HCT116 (cell line): Measurements from ENCODE around the gene UGT2B15. TPM values are rescaled to one million over a fixed set of nuclear protein-coding genes. Genes with fewer than 3 reads are reported as not detected.
A peak's percentile ranks its signal among the peaks of the same experiment; 100 is the strongest.
"Not testable (repeated sequence)": the region's sequence is repeated elsewhere in the genome, so short reads cannot be mapped to it uniquely, and the experiment has no call there.

Source experiments
- ATAC-seq: fragments of 200-7000 bp; cut with Tn5 transposase; 2 replicates; pipeline ENCODE4 v1.9.1; 2020; ENCODE audit warnings: mild to moderate bottlenecking, moderate library complexity
- BruUV-seq: library from RNA; stranded (reverse); fragments of 400-500 nt; replicated peaks from 2 replicates; lab custom pipeline; 2021; lab: Mats Ljungman, UMichigan
- CTCF ChIA-PET: fragments of 300-600 bp; sonication (Branson Sonifier 250); formaldehyde crosslinking; loops from one replicate; lab custom pipeline; 2021; ENCODE audit warnings: antibody characterized with exemption; lab: Charles Lee
- POLR2A ChIA-PET: fragments of 300-600, 350-600 bp; sonication (Branson Sonifier 250); formaldehyde crosslinking; loops from one replicate; lab custom pipeline; 2021; ENCODE audit warnings: antibody characterized with exemption; lab: Charles Lee
- RAD21 ChIA-PET, 2 experiments: fragments of 300-600 bp; sonication (Branson Sonifier 250); formaldehyde crosslinking; loops; one replicate each; lab custom pipeline; 2023; ENCODE audit warnings: low total read pairs in 2 of 2; ENCODE audit not compliant: uncharacterized antibody in 2 of 2, unreplicated experiment in 2 of 2, low non-redundant PET in 1 of 2; lab: Charles Lee
- DNase-seq: peaks from one replicate; pipeline ENCODE4 v3.0.0-alpha.2; 2010; ENCODE audit warnings: low read depth, low spot score
- H2AFZ ChIP-seq: fragments of 200-600 bp; shearing (Covaris generic), sonication (generic); 2 replicates; pipeline ENCODE4 v1.6.1; 2017; ENCODE audit warnings: low read depth, mixed run types, mixed read lengths, antibody characterized with exemption, low read length; ENCODE audit not compliant: poor library complexity, severe bottlenecking
- H3K27ac ChIP-seq: 2 replicates; pipeline ENCODE4 v1.5.1; 2012; ENCODE audit warnings: low read depth, low read length
- H3K27me3 ChIP-seq: fragments of 200-600 bp; sonication (generic); 2 replicates; pipeline ENCODE4 v1.6.1; 2016; ENCODE audit warnings: mixed run types, low read length, mixed read lengths; ENCODE audit not compliant: insufficient read depth
- H3K36me3 ChIP-seq, 2 experiments: fragments of 200-500 bp in 1 of 2; fragments of 200-600 bp in 1 of 2; sonication (Bioruptor generic) in 1 of 2; sonication (generic) in 1 of 2; 2 replicates each; pipeline versions ENCODE4 v1.5.1 to v1.6.1; 2014 to 2016; ENCODE audit warnings: low read length in 2 of 2, inconsistent platforms in 1 of 2, mixed read lengths in 1 of 2, mixed run types in 1 of 2; ENCODE audit not compliant: insufficient read depth in 2 of 2, control insufficient read depth in 1 of 2
- H3K4me1 ChIP-seq, 2 experiments: fragments of 200-600 bp in 1 of 2; sonication (generic) in 1 of 2; 2 replicates each; pipeline versions ENCODE4 v1.5.1 to v1.6.1; 2012 to 2017; ENCODE audit warnings: low read length in 2 of 2, inconsistent platforms in 1 of 2, mild to moderate bottlenecking in 1 of 2, mixed read lengths in 1 of 2, mixed run types in 1 of 2, moderate library complexity in 1 of 2; ENCODE audit not compliant: insufficient read depth in 2 of 2, control insufficient read depth in 1 of 2
- H3K4me2 ChIP-seq: fragments of 200-600 bp; sonication (generic); 2 replicates; pipeline ENCODE4 v1.6.1; 2017; ENCODE audit warnings: mixed run types, low read length, mixed read lengths
- H3K4me3 ChIP-seq, 2 experiments: fragments of 200-600 bp in 1 of 2; sonication (generic) in 1 of 2; replicated peaks in 1 of 2; 2 replicates each; pipeline ENCODE4 v1.5.1; 2011 to 2016; ENCODE audit warnings: low read length in 2 of 2, control low read depth in 1 of 2, low read depth in 1 of 2, mild to moderate bottlenecking in 1 of 2, mixed read lengths in 1 of 2, mixed run types in 1 of 2
- H3K79me2 ChIP-seq: fragments of 200-600 bp; sonication (generic); 2 replicates; pipeline ENCODE4 v1.6.1; 2017; ENCODE audit warnings: mild to moderate bottlenecking, mixed run types, low read length, moderate library complexity, mixed read lengths; ENCODE audit not compliant: insufficient read depth
- H3K9ac ChIP-seq: fragments of 200-600 bp; sonication (generic); 2 replicates; pipeline ENCODE4 v1.6.1; 2016; ENCODE audit warnings: low read length, mixed read lengths
- H3K9me2 ChIP-seq: fragments of 200-600 bp; sonication (generic), shearing (Covaris generic); 2 replicates; pipeline ENCODE4 v1.6.1; 2017; ENCODE audit warnings: mixed run types, mild to moderate bottlenecking, moderate library complexity; ENCODE audit not compliant: insufficient read depth
- H3K9me3 ChIP-seq, 2 experiments: fragments of 200-500 bp in 1 of 2; fragments of 200-600 bp in 1 of 2; sonication (Bioruptor generic) in 1 of 2; sonication (generic) in 1 of 2; 2 replicates each; pipeline ENCODE4 v1.6.1; 2014 to 2017; ENCODE audit warnings: low read length in 2 of 2, mixed read lengths in 2 of 2, inconsistent platforms in 1 of 2, low read depth in 1 of 2, mild to moderate bottlenecking in 1 of 2, mixed run types in 1 of 2, moderate library complexity in 1 of 2; ENCODE audit not compliant: control insufficient read depth in 1 of 2, insufficient read depth in 1 of 2
- H4K20me1 ChIP-seq: fragments of 200-600 bp; sonication (generic), shearing (Covaris generic); 2 replicates; pipeline ENCODE4 v1.6.1; 2017; ENCODE audit warnings: mixed run types, mild to moderate bottlenecking, moderate library complexity; ENCODE audit not compliant: insufficient read depth
- CEBPB ChIP-seq: IDR thresholded peaks from 2 replicates; pipeline ENCODE4 v1.6.1; 2012; ENCODE audit warnings: low read depth
- CTCF ChIP-seq, 3 experiments: fragments of 200-600 bp in 1 of 3; sonication (generic) in 1 of 3; IDR thresholded peaks in 2 of 3; conservative IDR thresholded peaks in 1 of 3; 2 replicates each; pipeline ENCODE4 v1.5.1; 2012 to 2017; ENCODE audit warnings: low read depth in 2 of 3, low read length in 2 of 3, antibody characterized with exemption in 1 of 3, borderline replicate concordance in 1 of 3, control low read depth in 1 of 3, mild to moderate bottlenecking in 1 of 3, mixed read lengths in 1 of 3, mixed run types in 1 of 3, moderate library complexity in 1 of 3; ENCODE audit not compliant: insufficient read depth in 1 of 3
- POLR2A ChIP-seq: IDR thresholded peaks from 2 replicates; pipeline ENCODE4 v1.7.0; 2011; ENCODE audit warnings: borderline replicate concordance; ENCODE audit not compliant: insufficient read depth, insufficient read length; ENCODE audit errors: extremely low read depth
- SIN3A ChIP-seq: IDR thresholded peaks from 2 replicates; pipeline ENCODE4 v1.6.1; 2012; ENCODE audit warnings: low read depth
- intact Hi-C: fragments of 100-400 bp; cut with micrococcal nuclease; formaldehyde crosslinking; loops from 2 replicates; pipeline ENCODE4 v1.10.0; 2022
- total RNA-seq: library from RNA; stranded (reverse); gene quantifications from one replicate; pipeline ENCODE4 v1.2.1, GENCODE V29; 2021; ENCODE audit not compliant: unreplicated experiment

Gene UGT2B15
- total RNA-seq, 1 experiment from 2014 or later, result 0.17 TPM

DNA sequence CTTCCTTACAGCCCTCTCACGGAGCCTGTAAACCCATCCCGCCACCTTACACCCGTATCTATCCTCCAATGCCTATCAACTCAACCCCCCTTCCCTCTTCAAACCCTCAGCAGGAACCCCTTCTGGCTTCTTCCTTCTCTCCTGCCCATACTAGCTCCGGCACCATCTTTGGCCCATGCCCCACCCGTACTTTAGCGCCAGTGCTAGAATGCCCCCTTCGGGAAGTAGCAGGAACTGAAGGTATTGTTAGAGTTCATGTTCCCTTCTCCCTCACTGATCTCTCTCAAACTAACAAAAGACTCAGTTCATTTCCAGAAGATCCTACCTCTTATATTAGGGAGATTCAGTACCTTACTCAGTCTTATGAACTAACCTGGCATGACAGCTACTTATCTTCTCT lies 2.7 kb upstream of the UGT2B15 start:
- Histone ChIP-seq H3K9me3 (no peaks in the 10 kb centered on the region), H2AFZ (no peak overlapping the region), H4K20me1 (no peaks in the 10 kb centered on the region), H3K9me2 (no peaks in the 10 kb centered on the region), H3K36me3 (no peaks in the 10 kb centered on the region), H3K4me1 (no peaks in the 10 kb centered on the region), H3K27ac (no peak overlapping the region), H3K4me2 (no peak overlapping the region), H3K4me3 (no peak overlapping the region), H3K27me3 (no peaks in the 10 kb centered on the region), H3K79me2 (no peaks in the 10 kb centered on the region), H3K9ac (no peak overlapping the region)
- RAD21 ChIA-PET, result no interaction called here
- CTCF ChIA-PET, result no interaction called here
- no peak for DNase-seq
- TF ChIP-seq CTCF (IDR thresholded peaks at IDR 0.05 in 2 of 3, conservative IDR thresholded peaks at IDR 0.05 in 1 of 3; ENCODE audit: borderline replicate concordance in 1 of 3, insufficient read depth in 1 of 3, low read depth in 2 of 3, low read length in 2 of 3) (peak in 1 of 3 experiments; percentile 21; a peak in 2 of 6 replicates), SIN3A (no peak), CEBPB (no peak), POLR2A (no peak)
- intact Hi-C loops, result no loop called here
- no peak; the same call in 1 of the 2 replicates for ATAC-seq
- BruUV-seq, result no TSS peak
- POLR2A ChIA-PET, result no interaction called here

DNA sequence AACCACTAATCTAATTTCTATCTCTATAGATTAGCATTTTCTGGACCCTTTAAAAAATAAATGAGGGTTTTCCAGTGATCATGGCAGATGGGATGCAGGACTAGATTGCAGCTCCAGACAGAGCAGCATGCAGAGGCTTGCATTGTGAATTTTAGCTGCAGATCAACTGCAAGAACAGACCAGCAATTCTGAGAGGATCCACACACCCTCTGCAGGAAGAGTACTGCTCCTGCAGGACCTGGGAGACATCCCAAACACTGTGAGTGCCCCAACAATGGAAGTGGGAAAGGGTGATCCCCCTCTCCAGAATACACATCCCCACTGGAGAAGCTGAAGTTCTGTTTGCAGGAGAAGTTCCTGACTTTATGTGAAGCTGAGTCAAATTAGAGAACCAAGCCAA lies 765 bp upstream of the UGT2B15 start:
- ATAC-seq, result peak; percentile 63
- H3K4me1 ChIP-seq, BruUV-seq, H4K20me1 ChIP-seq, POLR2A ChIA-PET, H3K9me3 ChIP-seq, H2AFZ ChIP-seq, H3K9me2 ChIP-seq, H3K27ac ChIP-seq, H3K79me2 ChIP-seq, CTCF ChIA-PET, H3K36me3 ChIP-seq, DNase-seq, H3K27me3 ChIP-seq, RAD21 ChIA-PET, intact Hi-C loops, H3K4me3 ChIP-seq, H3K9ac ChIP-seq, H3K4me2 ChIP-seq: not testable (repeated sequence)

DNA sequence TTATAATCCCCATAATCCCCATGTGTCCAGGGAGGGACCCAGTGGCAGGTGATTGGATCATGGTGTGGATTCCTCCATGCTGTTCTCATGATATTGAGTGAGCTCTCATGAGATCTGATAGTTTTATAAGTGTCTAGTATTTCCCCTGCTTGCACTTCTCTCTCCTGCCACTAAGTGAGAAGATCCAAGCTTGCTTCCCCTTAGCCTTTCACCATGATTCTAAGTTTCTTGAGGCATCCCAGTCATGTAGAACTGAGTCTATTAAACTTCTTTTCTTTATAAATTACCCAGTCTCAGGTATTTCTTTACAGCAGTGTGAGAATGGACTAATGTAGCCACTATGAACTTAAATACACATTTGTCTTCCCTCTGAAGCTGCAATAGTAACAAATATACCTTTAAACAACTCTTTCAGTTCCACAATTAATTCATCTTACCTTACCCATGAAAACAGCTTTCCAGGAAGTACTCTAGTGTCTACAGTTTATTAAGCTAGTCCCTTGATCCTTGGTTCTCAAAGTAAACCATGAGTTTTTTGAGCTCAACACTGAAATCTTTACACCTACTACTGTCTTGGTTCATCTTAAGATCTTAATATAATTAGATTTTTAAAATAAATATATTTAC lies 1.8 kb downstream of the UGT2B15 start:
- H3K9ac ChIP-seq, H3K4me1 ChIP-seq, H4K20me1 ChIP-seq, intact Hi-C loops, H3K9me3 ChIP-seq, RAD21 ChIA-PET, ATAC-seq, H3K9me2 ChIP-seq, BruUV-seq, H3K4me2 ChIP-seq, H3K79me2 ChIP-seq, CTCF ChIA-PET, H3K27ac ChIP-seq, POLR2A ChIA-PET, DNase-seq, H3K4me3 ChIP-seq, H3K36me3 ChIP-seq, H2AFZ ChIP-seq, H3K27me3 ChIP-seq: not testable (repeated sequence)

- H3K9ac ChIP-seq, POLR2A ChIA-PET, H3K9me2 ChIP-seq, ATAC-seq, H3K27me3 ChIP-seq, DNase-seq, BruUV-seq, H3K79me2 ChIP-seq, H3K4me2 ChIP-seq, H3K36me3 ChIP-seq, H3K4me3 ChIP-seq, H2AFZ ChIP-seq, RAD21 ChIA-PET, H3K27ac ChIP-seq, H4K20me1 ChIP-seq, H3K4me1 ChIP-seq, H3K9me3 ChIP-seq, intact Hi-C loops, CTCF ChIA-PET: not testable (repeated sequence)
Measured at GRCh38 chr4:68667551-68667950, 2.9 kb downstream of the UGT2B15 start.
